ENCODE results near the gene PCARE.

The PCARE gene

GRCh38 chr2:29054430-29054829 is 19.9 kb downstream of the PCARE start:
- Histone ChIP-seq H3K79me2 (ENCODE audit: low read length) (no peaks in the 10 kb centered on the region), H3K4me2 (ENCODE audit: low read depth, low read length) (no peak overlapping the region)
- TF ChIP-seq, protein P1, sequence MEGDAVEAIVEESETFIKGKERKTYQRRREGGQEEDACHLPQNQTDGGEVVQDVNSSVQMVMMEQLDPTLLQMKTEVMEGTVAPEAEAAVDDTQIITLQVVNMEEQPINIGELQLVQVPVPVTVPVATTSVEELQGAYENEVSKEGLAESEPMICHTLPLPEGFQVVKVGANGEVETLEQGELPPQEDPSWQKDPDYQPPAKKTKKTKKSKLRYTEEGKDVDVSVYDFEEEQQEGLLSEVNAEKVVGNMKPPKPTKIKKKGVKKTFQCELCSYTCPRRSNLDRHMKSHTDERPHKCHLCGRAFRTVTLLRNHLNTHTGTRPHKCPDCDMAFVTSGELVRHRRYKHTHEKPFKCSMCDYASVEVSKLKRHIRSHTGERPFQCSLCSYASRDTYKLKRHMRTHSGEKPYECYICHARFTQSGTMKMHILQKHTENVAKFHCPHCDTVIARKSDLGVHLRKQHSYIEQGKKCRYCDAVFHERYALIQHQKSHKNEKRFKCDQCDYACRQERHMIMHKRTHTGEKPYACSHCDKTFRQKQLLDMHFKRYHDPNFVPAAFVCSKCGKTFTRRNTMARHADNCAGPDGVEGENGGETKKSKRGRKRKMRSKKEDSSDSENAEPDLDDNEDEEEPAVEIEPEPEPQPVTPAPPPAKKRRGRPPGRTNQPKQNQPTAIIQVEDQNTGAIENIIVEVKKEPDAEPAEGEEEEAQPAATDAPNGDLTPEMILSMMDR (IDR thresholded peaks at IDR 0.05; ENCODE audit: low read length) = no peak
- TF ChIP-seq EZH2phosphoT487 (IDR thresholded peaks at IDR 0.05; ENCODE audit: low read length) (no peak), EZH2 (optimal IDR thresholded peaks at IDR 0.05; ENCODE audit: low read depth, low read length) (no peak)

GRCh38 chr2:29053670-29054400 is 20.5 kb downstream of the PCARE start:
- Histone ChIP-seq H3K4me3 (ENCODE audit: low read length) (no peak overlapping the region), H3K79me2 (ENCODE audit: low read length) (no peaks in the 10 kb centered on the region), H3F3A (ENCODE audit: insufficient read depth, low read length) (no peaks in the 10 kb centered on the region), H3K4me1 (ENCODE audit: low read length) (no peaks in the 10 kb centered on the region), H4K20me1 (ENCODE audit: insufficient read depth, low read length) (no peaks in the 10 kb centered on the region), H3K9ac (ENCODE audit: low read length) (no peak overlapping the region), H3K9me2 (replicated peaks; ENCODE audit: insufficient read depth, low read length) (no peaks in the 10 kb centered on the region), H3K9me3 (replicated peaks; ENCODE audit: insufficient read depth, low read length) (no peaks in the 10 kb centered on the region), H3K27ac (ENCODE audit: low read length) (no peak overlapping the region), H2AFZ (ENCODE audit: low read length) (no peak overlapping the region), H3K27me3 (replicated peaks; ENCODE audit: insufficient read depth, low read length) (no peaks in the 10 kb centered on the region), H3K36me3 (replicated peaks; ENCODE audit: insufficient read depth, low read length) (no peaks in the 10 kb centered on the region), H3K4me2 (ENCODE audit: low read depth, low read length) (no peak overlapping the region)
- DNase-seq = no peak
- TF ChIP-seq, protein P1 (IDR thresholded peaks at IDR 0.05; ENCODE audit: low read length) = no peak
- TF ChIP-seq EZH2 (optimal IDR thresholded peaks at IDR 0.05; ENCODE audit: low read depth, low read length) (no peak), EZH2phosphoT487 (IDR thresholded peaks at IDR 0.05; ENCODE audit: low read length) (no peak)

More at GRCh38 chr2:29054430-29054829, 19.9 kb downstream of the PCARE start:
- no peaks in the 10 kb centered on the region for H3K9me2 ChIP-seq (replicated peaks; ENCODE audit: insufficient read depth, low read length)
- H4K20me1 ChIP-seq (ENCODE audit: insufficient read depth, low read length) = no peaks in the 10 kb centered on the region
- no peak for DNase-seq
- no peak overlapping the region for H3K4me3 ChIP-seq (ENCODE audit: low read length)
- no peak overlapping the region for H2AFZ ChIP-seq (ENCODE audit: low read length)
- no peaks in the 10 kb centered on the region for H3K4me1 ChIP-seq (ENCODE audit: low read length)
- H3F3A ChIP-seq (ENCODE audit: insufficient read depth, low read length) = no peaks in the 10 kb centered on the region
- no peaks in the 10 kb centered on the region for H3K9me3 ChIP-seq (replicated peaks; ENCODE audit: insufficient read depth, low read length)
- no peak overlapping the region for H3K9ac ChIP-seq (ENCODE audit: low read length)
- H3K27ac ChIP-seq (ENCODE audit: low read length) = no peak overlapping the region
- H3K36me3 ChIP-seq (replicated peaks; ENCODE audit: insufficient read depth, low read length) = no peaks in the 10 kb centered on the region
- no peaks in the 10 kb centered on the region for H3K27me3 ChIP-seq (replicated peaks; ENCODE audit: insufficient read depth, low read length)

DNA sequence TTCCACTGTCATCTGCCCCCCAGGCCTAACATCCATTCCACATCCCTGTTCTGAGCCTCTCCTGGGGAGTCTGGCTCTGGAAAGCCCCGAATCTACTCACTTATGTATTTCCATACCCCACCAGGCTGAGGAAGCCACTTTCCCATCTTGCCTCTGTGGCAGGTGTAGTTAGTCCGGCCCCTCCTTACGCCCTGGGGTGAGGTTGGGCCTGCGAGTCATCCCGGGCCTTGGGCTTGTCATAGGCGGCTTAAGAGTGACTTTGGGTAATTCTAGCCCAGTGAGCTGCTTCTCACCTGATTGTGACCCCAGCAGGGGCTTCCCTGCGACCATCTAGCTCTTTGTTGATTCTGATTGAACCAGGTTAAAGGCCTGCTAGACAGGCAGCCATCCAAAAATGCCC is 21.1 kb downstream of the PCARE start:
- Histone ChIP-seq H2AFZ (ENCODE audit: low read length) (no peak overlapping the region), H3F3A (ENCODE audit: insufficient read depth, low read length) (no peaks in the 10 kb centered on the region), H3K9me2 (replicated peaks; ENCODE audit: insufficient read depth, low read length) (no peaks in the 10 kb centered on the region), H3K4me2 (ENCODE audit: low read depth, low read length) (no peak overlapping the region), H3K27ac (ENCODE audit: low read length) (no peak overlapping the region), H3K36me3 (replicated peaks; ENCODE audit: insufficient read depth, low read length) (no peaks in the 10 kb centered on the region), H3K9ac (ENCODE audit: low read length) (no peak overlapping the region), H3K27me3 (replicated peaks; ENCODE audit: insufficient read depth, low read length) (no peaks in the 10 kb centered on the region), H3K9me3 (replicated peaks; ENCODE audit: insufficient read depth, low read length) (no peaks in the 10 kb centered on the region), H4K20me1 (ENCODE audit: insufficient read depth, low read length) (no peaks in the 10 kb centered on the region), H3K79me2 (ENCODE audit: low read length) (no peaks in the 10 kb centered on the region), H3K4me1 (ENCODE audit: low read length) (no peaks in the 10 kb centered on the region), H3K4me3 (ENCODE audit: low read length) (no peak overlapping the region)
- no peak for DNase-seq
- TF ChIP-seq, protein P1 (IDR thresholded peaks at IDR 0.05; ENCODE audit: low read length) = no peak
- TF ChIP-seq EZH2phosphoT487 (IDR thresholded peaks at IDR 0.05; ENCODE audit: low read length) = no peak
- TF ChIP-seq EZH2 (optimal IDR thresholded peaks at IDR 0.05; ENCODE audit: low read depth, low read length) = no peak
